ENCODE measurements around the gene EPG5.
"Not testable (repeated sequence)": the region's sequence is repeated elsewhere in the genome, so short reads cannot be mapped to it uniquely, and the experiment has no call there.

EPG5 gene

GRCh38 chr18:45871431-45872084 lies 95.6 kb downstream of the EPG5 start:
- in situ Hi-C loops (cut with HindIII; ENCODE audit: low sequenced_read_pairs) = no loop called here

- in situ Hi-C loops (cut with HindIII; ENCODE audit: low sequenced_read_pairs) = no loop called here
Observed at GRCh38 chr18:45870419-45870818, 96.7 kb downstream of the EPG5 start.

GRCh38 chr18:45865466-45865865 lies 101.7 kb downstream of the EPG5 start:
- in situ Hi-C loops (cut with HindIII; ENCODE audit: low sequenced_read_pairs) = no loop called here

DNA sequence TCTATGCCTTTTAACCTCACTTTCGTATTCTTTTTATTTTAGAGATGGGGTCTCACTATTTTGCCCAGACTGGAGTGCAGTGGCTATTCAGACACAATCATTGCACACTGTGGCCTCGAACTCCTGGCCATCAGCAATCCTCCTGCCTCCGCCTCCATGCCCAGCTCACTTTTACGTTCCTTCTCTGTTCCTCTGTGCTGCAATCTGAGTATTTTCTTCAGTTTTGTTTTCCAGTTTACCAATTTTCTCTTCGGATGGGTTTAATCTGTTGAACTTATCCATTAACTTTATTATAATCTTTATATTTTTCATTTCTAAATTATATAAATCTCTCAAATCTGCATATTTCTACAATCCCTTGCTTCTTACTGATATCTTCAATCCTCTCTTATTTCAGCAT lies 103.0 kb downstream of the EPG5 start:
- in situ Hi-C loops (cut with HindIII; ENCODE audit: low sequenced_read_pairs) = no loop called here

GRCh38 chr18:45863469-45863868 lies 103.7 kb downstream of the EPG5 start:
- in situ Hi-C loops (cut with HindIII; ENCODE audit: low sequenced_read_pairs) = no loop called here

- in situ Hi-C loops (cut with HindIII; ENCODE audit: low sequenced_read_pairs) = no loop called here
Observed at GRCh38 chr18:45861926-45862325, 105.2 kb downstream of the EPG5 start.

DNA sequence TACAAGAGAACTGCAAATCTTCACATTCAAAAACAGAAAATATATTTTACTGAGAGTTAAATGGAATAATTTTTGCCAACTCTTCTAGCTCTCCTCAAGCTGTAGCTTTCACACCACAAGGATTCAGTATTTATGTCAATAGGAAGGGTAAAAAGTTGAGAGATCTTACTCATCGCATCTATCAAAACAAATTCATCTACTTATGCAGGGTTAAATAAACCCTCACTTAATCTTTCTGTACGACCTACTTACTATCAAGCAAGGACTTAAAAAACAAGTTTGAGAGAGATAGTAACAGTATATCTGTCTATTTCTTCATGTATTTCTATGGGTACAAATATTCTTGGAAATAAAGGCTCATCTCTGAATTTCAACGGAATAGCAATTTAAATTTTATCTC lies 106.2 kb downstream of the EPG5 start:
- in situ Hi-C loops (cut with HindIII; ENCODE audit: low sequenced_read_pairs) = no loop called here

GRCh38 chr18:45860492-45860891 lies 106.6 kb downstream of the EPG5 start:
- in situ Hi-C loops (cut with HindIII; ENCODE audit: low sequenced_read_pairs) = no loop called here

- in situ Hi-C loops (cut with HindIII; ENCODE audit: low sequenced_read_pairs) = no loop called here
Observed at GRCh38 chr18:45859334-45859733, 107.8 kb downstream of the EPG5 start.

GRCh38 chr18:45856531-45856930 lies 110.6 kb downstream of the EPG5 start:
- in situ Hi-C loops (cut with HindIII; ENCODE audit: low sequenced_read_pairs) = no loop called here

DNA sequence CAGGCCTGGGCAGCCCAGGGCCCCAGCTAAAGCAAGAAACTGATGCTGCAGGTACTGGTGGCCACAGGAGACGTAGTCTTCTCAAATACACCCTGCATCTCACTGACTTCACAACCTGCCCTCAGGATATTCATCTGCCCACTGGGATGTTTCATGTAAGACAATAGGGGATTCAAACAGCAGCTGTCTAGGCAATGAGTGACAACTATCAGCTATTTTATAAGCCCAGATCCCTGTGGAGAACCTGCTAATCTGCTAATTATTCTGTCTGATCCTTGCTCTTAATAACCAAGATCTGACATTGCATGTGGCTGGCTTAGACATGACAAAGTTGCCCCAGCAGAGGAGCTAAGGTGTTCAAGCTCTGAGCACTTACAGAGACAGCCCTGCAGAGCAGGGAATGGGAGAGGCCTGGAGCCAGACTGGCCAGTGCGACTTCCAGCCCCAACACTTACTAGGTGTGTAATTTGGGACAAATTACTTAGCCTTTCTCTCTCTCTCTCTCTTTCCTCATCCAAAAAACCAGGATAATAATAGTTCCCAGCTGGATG lies 113.0 kb downstream of the EPG5 start:
- in situ Hi-C loops (cut with HindIII; ENCODE audit: low sequenced_read_pairs) = no loop called here

DNA sequence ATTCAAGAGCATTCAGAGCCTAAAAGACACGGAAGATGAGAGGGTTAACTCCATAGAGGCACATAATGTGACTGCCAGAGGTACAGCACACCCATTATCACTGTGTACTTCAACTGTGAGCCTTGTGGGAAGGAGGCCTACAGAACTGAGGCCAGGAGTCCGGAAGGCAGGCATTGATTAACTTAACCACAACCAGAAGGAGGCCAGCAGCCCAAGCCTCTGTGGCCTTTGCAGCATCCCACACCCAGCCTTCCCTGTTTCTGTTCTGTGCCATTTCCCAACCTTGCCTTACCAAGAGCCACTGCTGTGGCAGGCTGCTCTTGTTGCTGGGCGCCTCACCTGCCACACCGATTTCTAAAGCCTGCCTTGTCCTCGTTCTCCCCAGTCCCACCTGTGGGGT lies 114.5 kb downstream of the EPG5 start:
- in situ Hi-C loops (cut with HindIII; ENCODE audit: low sequenced_read_pairs) = no loop called here

- in situ Hi-C loops (cut with HindIII; ENCODE audit: low sequenced_read_pairs) = no loop called here
Observed at GRCh38 chr18:45851161-45851925, 115.8 kb downstream of the EPG5 start.

- in situ Hi-C loops (cut with HindIII; ENCODE audit: low sequenced_read_pairs) = no loop called here
Observed at GRCh38 chr18:45850021-45850420, 117.1 kb downstream of the EPG5 start.

DNA sequence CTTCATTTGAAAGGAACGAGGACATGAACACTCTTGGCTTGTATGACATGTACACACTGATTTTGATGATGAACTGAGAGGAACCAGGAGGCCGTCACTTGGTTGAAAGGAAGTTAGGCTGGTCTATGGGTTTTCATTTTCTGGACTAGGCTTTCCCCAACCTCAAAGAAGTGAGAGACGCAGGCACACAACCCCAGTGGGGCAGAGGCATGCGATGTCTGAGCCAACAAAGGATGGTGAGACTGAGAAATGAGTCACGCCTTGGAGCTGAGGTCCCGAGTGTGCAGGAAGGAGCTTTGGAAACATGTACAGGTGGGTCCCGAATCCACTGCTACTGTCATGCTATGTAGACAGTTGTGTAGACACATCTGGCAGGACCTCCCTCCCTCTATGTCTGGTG lies 117.6 kb downstream of the EPG5 start:
- in situ Hi-C loops (cut with HindIII; ENCODE audit: low sequenced_read_pairs) = no loop called here

DNA sequence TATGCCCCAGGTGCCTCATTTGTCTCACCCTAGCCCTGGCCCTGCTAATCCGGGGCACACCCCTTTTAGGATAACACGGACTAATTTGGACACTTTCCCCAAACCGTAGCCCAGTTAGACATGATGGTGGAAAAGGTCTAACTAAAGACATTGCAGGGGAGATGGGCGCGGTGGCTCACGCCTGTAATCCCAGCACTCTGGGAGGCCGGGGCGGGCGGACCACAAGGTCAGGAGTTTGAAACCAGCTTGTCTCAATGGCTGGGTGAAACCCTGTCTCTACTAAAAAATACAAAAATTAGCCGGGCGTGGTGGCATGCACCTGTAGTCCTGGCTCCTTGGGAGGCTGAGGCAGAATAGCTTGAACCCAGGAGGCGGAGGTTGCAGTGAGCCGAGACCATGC lies 118.5 kb downstream of the EPG5 start:
- in situ Hi-C loops (cut with HindIII; ENCODE audit: low sequenced_read_pairs) = not testable (repeated sequence)

GRCh38 chr18:45847119-45847518 lies 120.0 kb downstream of the EPG5 start:
- in situ Hi-C loops (cut with HindIII; ENCODE audit: low sequenced_read_pairs) = no loop called here

DNA sequence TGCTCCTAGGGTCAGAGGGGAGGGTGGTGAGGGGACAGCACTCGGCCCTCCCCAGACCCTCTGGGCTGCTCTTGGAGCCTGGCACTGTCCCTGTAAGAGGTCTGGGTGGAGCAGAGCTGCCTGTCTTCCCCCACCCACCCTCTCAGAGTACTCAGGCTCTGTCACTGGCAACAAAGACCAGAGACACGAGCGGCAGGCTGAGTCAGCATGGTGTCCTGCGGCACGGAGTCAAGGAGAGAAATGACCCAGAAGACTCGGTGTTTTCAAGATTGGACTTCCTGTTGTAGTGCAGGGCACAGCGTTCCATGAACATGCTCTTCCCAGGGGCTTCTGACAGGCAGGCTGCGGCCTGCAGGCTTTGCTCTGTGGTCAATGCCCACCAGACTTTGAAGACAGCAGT lies 121.7 kb downstream of the EPG5 start:
- in situ Hi-C loops (cut with HindIII; ENCODE audit: low sequenced_read_pairs) = no loop called here

DNA sequence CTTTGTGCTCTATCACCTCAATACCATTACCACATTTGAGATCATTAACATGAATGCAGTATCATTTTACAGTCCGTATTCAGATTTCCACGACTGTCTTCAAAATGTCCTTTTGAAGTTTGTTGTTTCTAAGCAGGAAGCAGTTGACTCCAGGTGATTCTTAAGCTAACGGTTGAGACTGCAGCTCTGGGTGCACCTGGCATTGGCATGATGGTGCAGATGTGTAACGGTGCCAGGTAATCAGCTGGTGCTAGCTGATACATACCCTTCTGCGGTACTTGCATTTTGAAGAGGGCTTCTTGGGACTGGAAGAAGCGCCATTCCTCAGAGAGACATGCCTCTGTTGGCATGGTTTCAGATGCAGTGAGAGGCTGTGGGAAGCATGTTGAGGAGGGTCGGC lies 122.2 kb downstream of the EPG5 start:
- in situ Hi-C loops (cut with HindIII; ENCODE audit: low sequenced_read_pairs) = no loop called here

GRCh38 chr18:45843019-45843418 lies 124.1 kb downstream of the EPG5 start:
- in situ Hi-C loops (cut with HindIII; ENCODE audit: low sequenced_read_pairs) = no loop called here

- in situ Hi-C loops (cut with HindIII; ENCODE audit: low sequenced_read_pairs) = no loop called here
Observed at GRCh38 chr18:45841765-45842442, 125.2 kb downstream of the EPG5 start.

Data from DLD1 (cell line).